OCI-LY1 (cell line): ENCODE measurements around the gene POT1.

ENCODE experiments used
- H2AFZ ChIP-seq: fragments of 200-600 bp; sonication (generic), shearing (Covaris generic); 2 replicates; pipeline ENCODE4 v1.6.0; 2014; ENCODE audit warnings: antibody characterized with exemption, mild to moderate bottlenecking, low read length
- H3F3A ChIP-seq: fragments of 200-600 bp; sonication (generic), shearing (Covaris generic); 2 replicates; pipeline ENCODE4 v1.6.0; 2014; ENCODE audit warnings: mild to moderate bottlenecking, antibody characterized with exemption, low read length, moderate library complexity; ENCODE audit not compliant: insufficient read depth
- H3K27ac ChIP-seq: fragments of 200-600 bp; sonication (generic); 2 replicates; pipeline ENCODE4 v1.5.1; 2014; ENCODE audit warnings: low read length, mixed run types, mild to moderate bottlenecking, low read depth; ENCODE audit not compliant: poor library complexity, severe bottlenecking
- H3K27me3 ChIP-seq: fragments of 200-600 bp; sonication (generic); 2 replicates; pipeline ENCODE4 v1.6.0; 2014; ENCODE audit warnings: antibody characterized with exemption, mild to moderate bottlenecking, low read length, moderate library complexity; ENCODE audit not compliant: insufficient read depth
- H3K36me3 ChIP-seq: fragments of 200-600 bp; sonication (generic); 2 replicates; pipeline ENCODE4 v1.6.1; 2014; ENCODE audit warnings: mild to moderate bottlenecking, antibody characterized with exemption, low read length, moderate library complexity, mixed read lengths; ENCODE audit not compliant: insufficient read depth
- H3K4me1 ChIP-seq: fragments of 200-600 bp; sonication (generic); 2 replicates; pipeline ENCODE4 v1.5.1; 2014; ENCODE audit warnings: mild to moderate bottlenecking, low read length, moderate library complexity; ENCODE audit not compliant: insufficient read depth, severe bottlenecking
- H3K4me2 ChIP-seq: fragments of 200-600 bp; sonication (generic), shearing (Covaris generic); 2 replicates; pipeline ENCODE4 v1.6.1; 2014; ENCODE audit warnings: low read length
- H3K4me3 ChIP-seq: fragments of 200-600 bp; sonication (generic); 2 replicates; pipeline ENCODE4 v1.5.1; 2014; ENCODE audit warnings: low read length, low read depth, mild to moderate bottlenecking, mixed read lengths; ENCODE audit not compliant: poor library complexity, severe bottlenecking
- H3K79me2 ChIP-seq: fragments of 200-600 bp; shearing (Covaris generic); 2 replicates; pipeline ENCODE4 v1.6.1; 2016; ENCODE audit warnings: mixed run types, low read length, mixed read lengths; ENCODE audit not compliant: insufficient read depth
- H3K9ac ChIP-seq: fragments of 200-600 bp; sonication (generic), shearing (Covaris generic); 2 replicates; pipeline ENCODE4 v1.6.1; 2014; ENCODE audit warnings: mild to moderate bottlenecking, low read length, mixed read lengths
- H3K9me2 ChIP-seq: fragments of 200-600 bp; sonication (generic), shearing (Covaris generic); 2 replicates; pipeline ENCODE4 v1.6.1; 2014; ENCODE audit warnings: low read depth, mild to moderate bottlenecking, low read length, mixed read lengths
- H3K9me3 ChIP-seq: fragments of 200-600 bp; shearing (Covaris generic); 2 replicates; pipeline ENCODE4 v1.6.1; 2014; ENCODE audit warnings: low read length, mixed read lengths
- H4K20me1 ChIP-seq: fragments of 200-600 bp; sonication (generic), shearing (Covaris generic); 2 replicates; pipeline ENCODE4 v1.6.0; 2016; ENCODE audit warnings: mild to moderate bottlenecking, low read length; ENCODE audit not compliant: insufficient read depth
- EZH2 ChIP-seq: fragments of 200-600 bp; sonication (generic), shearing (Covaris generic); IDR thresholded peaks from 2 replicates; pipeline ENCODE4 v1.8.0; 2017; ENCODE audit warnings: borderline replicate concordance, mixed run types, mild to moderate bottlenecking, antibody characterized with exemption, low read length, moderate library complexity, mixed read lengths
- TF ChIP-seq, protein P1 (sequence below): fragments of 200-600 bp; sonication (generic), shearing (Covaris generic); IDR thresholded peaks from 2 replicates; pipeline ENCODE4 v1.5.1; 2017; ENCODE audit warnings: mild to moderate bottlenecking, antibody characterized with exemption, low read length, moderate library complexity, mixed read lengths

The POT1 gene

GRCh38 chr7:124780056-124780455, 149.6 kb downstream of the POT1 start:
- Histone ChIP-seq H3K4me2 (no peak overlapping the region), H3K4me3 (no peak overlapping the region), H3K9me2 (no peaks in the 10 kb centered on the region), H2AFZ (no peak overlapping the region), H3K79me2 (no peaks in the 10 kb centered on the region), H3K36me3 (no peaks in the 10 kb centered on the region), H3K4me1 (no peaks in the 10 kb centered on the region), H4K20me1 (no peaks in the 10 kb centered on the region), H3F3A (no peaks in the 10 kb centered on the region), H3K9me3 (no peaks in the 10 kb centered on the region), H3K27me3 (no peaks in the 10 kb centered on the region), H3K9ac (no peak overlapping the region), H3K27ac (no peak overlapping the region)
- TF ChIP-seq, protein P1, sequence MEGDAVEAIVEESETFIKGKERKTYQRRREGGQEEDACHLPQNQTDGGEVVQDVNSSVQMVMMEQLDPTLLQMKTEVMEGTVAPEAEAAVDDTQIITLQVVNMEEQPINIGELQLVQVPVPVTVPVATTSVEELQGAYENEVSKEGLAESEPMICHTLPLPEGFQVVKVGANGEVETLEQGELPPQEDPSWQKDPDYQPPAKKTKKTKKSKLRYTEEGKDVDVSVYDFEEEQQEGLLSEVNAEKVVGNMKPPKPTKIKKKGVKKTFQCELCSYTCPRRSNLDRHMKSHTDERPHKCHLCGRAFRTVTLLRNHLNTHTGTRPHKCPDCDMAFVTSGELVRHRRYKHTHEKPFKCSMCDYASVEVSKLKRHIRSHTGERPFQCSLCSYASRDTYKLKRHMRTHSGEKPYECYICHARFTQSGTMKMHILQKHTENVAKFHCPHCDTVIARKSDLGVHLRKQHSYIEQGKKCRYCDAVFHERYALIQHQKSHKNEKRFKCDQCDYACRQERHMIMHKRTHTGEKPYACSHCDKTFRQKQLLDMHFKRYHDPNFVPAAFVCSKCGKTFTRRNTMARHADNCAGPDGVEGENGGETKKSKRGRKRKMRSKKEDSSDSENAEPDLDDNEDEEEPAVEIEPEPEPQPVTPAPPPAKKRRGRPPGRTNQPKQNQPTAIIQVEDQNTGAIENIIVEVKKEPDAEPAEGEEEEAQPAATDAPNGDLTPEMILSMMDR = no peak
- TF ChIP-seq EZH2 = no peak

DNA sequence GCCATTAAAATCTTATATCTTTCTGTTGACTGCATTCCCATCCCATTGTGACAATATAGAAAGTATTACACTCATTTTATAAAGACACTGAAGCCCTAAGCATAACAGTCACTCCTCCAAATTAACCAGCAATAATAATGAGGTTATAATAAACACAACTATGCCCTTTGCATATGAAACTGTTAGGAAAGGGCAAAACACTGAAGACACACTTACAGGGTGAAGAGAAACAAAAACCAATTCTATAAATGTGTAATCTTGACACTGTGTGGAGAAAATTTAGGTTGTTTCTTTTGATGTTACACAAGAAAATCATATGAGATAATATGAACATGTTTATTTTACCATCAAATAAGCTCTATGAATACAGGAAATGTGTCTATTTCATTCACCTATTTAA, 150.0 kb downstream of the POT1 start:
- no peak overlapping the region for H3K4me2 ChIP-seq
- H3K36me3 ChIP-seq = no peaks in the 10 kb centered on the region
- TF ChIP-seq, protein P1 = no peak
- TF ChIP-seq EZH2 = no peak
- H2AFZ ChIP-seq = no peak overlapping the region
- H3K9me3 ChIP-seq = no peaks in the 10 kb centered on the region
- no peaks in the 10 kb centered on the region for H3K27me3 ChIP-seq
- no peaks in the 10 kb centered on the region for H3K9me2 ChIP-seq
- no peaks in the 10 kb centered on the region for H3K4me1 ChIP-seq
- no peaks in the 10 kb centered on the region for H4K20me1 ChIP-seq
- no peak overlapping the region for H3K4me3 ChIP-seq
- H3K9ac ChIP-seq = no peak overlapping the region
- H3F3A ChIP-seq = no peaks in the 10 kb centered on the region
- H3K79me2 ChIP-seq = no peaks in the 10 kb centered on the region
- no peak overlapping the region for H3K27ac ChIP-seq

DNA sequence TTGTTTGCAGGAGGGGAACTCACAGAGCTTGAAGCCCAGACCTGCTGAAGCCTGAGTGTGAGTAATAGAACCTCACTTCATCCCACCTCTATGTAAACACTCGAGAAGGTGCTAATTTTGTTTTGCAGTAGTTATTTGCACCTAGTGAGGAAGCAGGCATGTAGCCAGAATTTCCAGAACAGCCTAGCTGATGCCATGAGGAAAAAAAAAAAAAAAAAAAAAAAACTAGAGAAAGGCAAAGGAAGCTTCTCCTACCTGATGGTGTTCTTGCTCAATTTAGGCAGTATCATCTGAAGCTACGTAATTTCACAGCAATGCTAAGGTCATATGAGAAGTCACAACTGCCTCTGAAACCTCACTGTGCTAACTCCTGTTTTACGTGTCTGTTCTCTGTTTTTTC, 150.4 kb downstream of the POT1 start:
- Histone ChIP-seq H3K9me3 (no peaks in the 10 kb centered on the region), H3K27ac (no peak overlapping the region), H3K9me2 (no peaks in the 10 kb centered on the region), H3K36me3 (no peaks in the 10 kb centered on the region), H4K20me1 (no peaks in the 10 kb centered on the region), H3K9ac (no peak overlapping the region), H3K4me3 (no peak overlapping the region), H3K4me2 (no peak overlapping the region), H3K27me3 (no peaks in the 10 kb centered on the region), H3K4me1 (no peaks in the 10 kb centered on the region), H3K79me2 (no peaks in the 10 kb centered on the region), H2AFZ (no peak overlapping the region), H3F3A (no peaks in the 10 kb centered on the region)
- TF ChIP-seq EZH2 = no peak
- TF ChIP-seq, protein P1 = no peak
